Measurements from ENCODE around the gene OPRL1.

GRCh38 chr20:64083378-64083803 lies 3.5 kb downstream of the OPRL1 start:
- TF ChIP-seq SIN3A (IDR thresholded peaks at IDR 0.05; ENCODE audit: borderline replicate concordance, low read depth, low read length) (no peak), REST (IDR thresholded peaks at IDR 0.05; ENCODE audit: low read depth, low read length) (no peak), CTCF (IDR thresholded peaks at IDR 0.05) (peak; percentile 54), MAX (IDR thresholded peaks at IDR 0.05; ENCODE audit: low read depth) (no peak), PBX3 (IDR thresholded peaks at IDR 0.05) (no peak), TAF1 (IDR thresholded peaks at IDR 0.05; ENCODE audit: borderline replicate concordance, low read depth, low read length) (no peak)
